ENCODE measurements around the gene RTRAF. TPM values are rescaled to one million over a fixed set of nuclear protein-coding genes. Genes with fewer than 3 reads are reported as not detected.

Gene RTRAF
- total RNA-seq, 1 experiment from 2014 or later: 93.7 TPM

- no peak overlapping the region for H3K27ac ChIP-seq (ENCODE audit: low read length)
These were observed 9.0 kb downstream of the RTRAF start for GRCh38 chr14:51998348-51998747.

GRCh38 chr14:51999084-51999483, 9.7 kb downstream of the RTRAF start:
- DNase-seq (ENCODE audit: low read depth, low spot score) (no peak), ATAC-seq (no peak)
- POLR2A ChIA-PET: no interaction called here
- Histone ChIP-seq H3K4me1 (ENCODE audit: control insufficient read depth, insufficient read depth, low read length) (no peaks in the 10 kb centered on the region), H3K9me3 (ENCODE audit: control insufficient read depth, insufficient read depth, low read depth, low read length) (no peaks in the 10 kb centered on the region), H3K36me3 (ENCODE audit: control insufficient read depth, insufficient read depth, low read length) (peaks cover 41% of the 10 kb centered on the region), H3K27me3 (ENCODE audit: control insufficient read depth, insufficient read depth, low read length) (no peaks in the 10 kb centered on the region), H3K4me3 (ENCODE audit: low read depth in 2 of 2, low read length in 2 of 2) (no peak overlapping the region), H3K27ac (ENCODE audit: low read length) (no peak overlapping the region)
- no peak for TF ChIP-seq CTCF (IDR thresholded peaks at IDR 0.05)
- intact Hi-C loops (cut with micrococcal nuclease; ENCODE audit: unreplicated experiment): no loop called here
- CTCF ChIA-PET: no interaction called here
- no TSS peak for BruUV-seq (replicated peaks)
- in situ Hi-C loops (cut with HindIII; ENCODE audit: low pct_unique_long_range_greater_than_20kb, low sequenced_read_pairs): no loop called here

More at GRCh38 chr14:51998348-51998747, 9.0 kb downstream of the RTRAF start:
- Histone ChIP-seq H3K36me3 (ENCODE audit: control insufficient read depth, insufficient read depth, low read length) (peaks cover 42% of the 10 kb centered on the region), H3K27me3 (ENCODE audit: control insufficient read depth, insufficient read depth, low read length) (no peaks in the 10 kb centered on the region), H3K9me3 (ENCODE audit: control insufficient read depth, insufficient read depth, low read depth, low read length) (no peaks in the 10 kb centered on the region), H3K4me1 (ENCODE audit: control insufficient read depth, insufficient read depth, low read length) (no peaks in the 10 kb centered on the region), H3K4me3 (ENCODE audit: low read depth in 2 of 2, low read length in 2 of 2) (no peak overlapping the region)
- intact Hi-C loops (cut with micrococcal nuclease; ENCODE audit: unreplicated experiment): no loop called here
- ATAC-seq (no peak), DNase-seq (ENCODE audit: low read depth, low spot score) (no peak)
- ChIA-PET POLR2A (no interaction called here), CTCF (no interaction called here)
- TF ChIP-seq CTCF (IDR thresholded peaks at IDR 0.05) (no peak), REST (IDR thresholded peaks at IDR 0.05; ENCODE audit: insufficient read depth in 1 of 2, low read depth in 2 of 2, low read length in 1 of 2) (no peak), TCF7L2 (IDR thresholded peaks at IDR 0.05; ENCODE audit: low read depth, low read length) (no peak), POLR2AphosphoS5 (IDR thresholded peaks at IDR 0.05; ENCODE audit: low read depth, low read length) (no peak), SIN3A (IDR thresholded peaks at IDR 0.05; ENCODE audit: borderline replicate concordance, insufficient read depth, low read depth, low read length) (no peak)
- no TSS peak for BruUV-seq (replicated peaks)
- in situ Hi-C loops (cut with HindIII; ENCODE audit: low pct_unique_long_range_greater_than_20kb, low sequenced_read_pairs): no loop called here
